Neural progenitor cell (in vitro differentiated cells): ENCODE data around the gene SLCO3A1. TPM values are rescaled to one million over a fixed set of nuclear protein-coding genes. Genes with fewer than 3 reads are reported as not detected.

ENCODE experiments used
- DNase-seq: peaks from one replicate; pipeline ENCODE4 v3.0.0-alpha.2; 2016; ENCODE audit warnings: low spot score
- H2AFZ ChIP-seq: fragments of 200-600 bp; sonication (generic); replicated peaks from 2 replicates; pipeline ENCODE4 v1.6.1; 2016; ENCODE audit warnings: antibody characterized with exemption
- H3F3A ChIP-seq: fragments of 200-600 bp; sonication (generic); 2 replicates; pipeline ENCODE4 v1.6.1; 2016; ENCODE audit warnings: antibody characterized with exemption, low read depth
- H3K27ac ChIP-seq: fragments of 200-600 bp; sonication (generic); 2 replicates; pipeline ENCODE4 v1.5.1; 2016; ENCODE audit warnings: mild to moderate bottlenecking
- H3K27me3 ChIP-seq: fragments of 200-600 bp; sonication (generic); 2 replicates; pipeline ENCODE4 v1.6.1; 2016; ENCODE audit warnings: mild to moderate bottlenecking, moderate library complexity
- H3K36me3 ChIP-seq: fragments of 200-600 bp; sonication (generic); 2 replicates; pipeline ENCODE4 v1.5.1; 2016
- H3K4me1 ChIP-seq: fragments of 200-600 bp; sonication (generic); 2 replicates; pipeline ENCODE4 v1.6.1; 2016; ENCODE audit warnings: mixed run types
- H3K4me2 ChIP-seq: fragments of 200-600 bp; sonication (generic); 2 replicates; pipeline ENCODE4 v1.6.1; 2016
- H3K4me3 ChIP-seq: fragments of 200-600 bp; sonication (generic); 2 replicates; pipeline ENCODE4 v1.5.1; 2016
- H3K79me2 ChIP-seq: fragments of 200-600 bp; sonication (generic); 2 replicates; pipeline ENCODE4 v1.6.1; 2016; ENCODE audit warnings: low read depth
- H3K9ac ChIP-seq: fragments of 200-600 bp; sonication (generic); 2 replicates; pipeline ENCODE4 v1.6.1; 2016
- H3K9me3 ChIP-seq: fragments of 200-600 bp; sonication (generic); 2 replicates; pipeline ENCODE4 v1.5.1; 2016; ENCODE audit warnings: low read depth
- H4K20me1 ChIP-seq: fragments of 200-600 bp; sonication (generic); 2 replicates; pipeline ENCODE4 v1.6.1; 2016; ENCODE audit warnings: low read depth
- H3K27ac Mint-ChIP-seq: 3 replicates; pipeline ENCODE4 v1.8.0; 2021; ENCODE audit warnings: mixed read lengths
- H3K27me3 Mint-ChIP-seq: 2 replicates; pipeline ENCODE4 v1.8.0; 2022; ENCODE audit warnings: low read depth, mild to moderate bottlenecking, inconsistent platforms, moderate library complexity, mixed read lengths; ENCODE audit not compliant: insufficient read depth
- H3K36me3 Mint-ChIP-seq: 3 replicates; pipeline ENCODE4 v1.8.0; 2021; ENCODE audit warnings: mixed read lengths
- H3K4me1 Mint-ChIP-seq: 3 replicates; pipeline ENCODE4 v1.8.0; 2021; ENCODE audit warnings: mixed read lengths
- H3K4me3 Mint-ChIP-seq: 3 replicates; pipeline ENCODE4 v1.8.0; 2021; ENCODE audit warnings: mild to moderate bottlenecking, moderate library complexity, mixed read lengths
- H3K9me3 Mint-ChIP-seq: 3 replicates; pipeline ENCODE4 v1.8.0; 2020; ENCODE audit warnings: mixed read lengths
- EZH2 ChIP-seq: fragments of 200-600 bp; sonication (generic); IDR thresholded peaks from 2 replicates; pipeline ENCODE4 v1.6.1; 2017; ENCODE audit warnings: antibody characterized with exemption, mild to moderate bottlenecking, moderate library complexity
- EZH2phosphoT487 ChIP-seq: fragments of 200-600 bp; sonication (generic); IDR thresholded peaks from 2 replicates; pipeline ENCODE4 v1.6.1; 2017; ENCODE audit warnings: antibody characterized with exemption
- total RNA-seq: library from RNA; depleted of rRNA; stranded (reverse); fragments of >200 nt; gene quantifications from 2 replicates; pipeline ENCODE4 v1.2.3, GENCODE V29; 2015; ENCODE audit warnings: low replicate concordance
- TF ChIP-seq, protein P1 (sequence below): fragments of 200-600 bp; sonication (generic); IDR thresholded peaks from 2 replicates; pipeline ENCODE4 v1.5.1; 2017; ENCODE audit warnings: antibody characterized with exemption, mild to moderate bottlenecking

SLCO3A1 gene
- total RNA-seq, 1 donor from 2014 or later, result 6.6 TPM

- H3K9me3 Mint-ChIP-seq, result no peaks in the 10 kb centered on the region
- Histone ChIP-seq H3K9ac (no peak overlapping the region), H3K4me3 (no peak overlapping the region), H2AFZ (no peak overlapping the region), H3K27me3 (peaks cover under 1% of the 10 kb centered on the region), H3F3A (peaks cover 4% of the 10 kb centered on the region), H4K20me1 (peaks cover 3% of the 10 kb centered on the region), H3K9me3 (no peaks in the 10 kb centered on the region), H3K79me2 (peaks cover 11% of the 10 kb centered on the region), H3K4me2 (peak overlapping the region; percentile 10), H3K27ac (peak overlapping the region; percentile 67), H3K4me1 (peaks cover 25% of the 10 kb centered on the region), H3K36me3 (no peaks in the 10 kb centered on the region)
- H3K4me1 Mint-ChIP-seq, result peaks cover 7% of the 10 kb centered on the region
- DNase-seq, result peak; percentile 29
- H3K27me3 Mint-ChIP-seq, result peaks cover 8% of the 10 kb centered on the region
- H3K36me3 Mint-ChIP-seq, result no peaks in the 10 kb centered on the region
- TF ChIP-seq EZH2, result no peak
- no peak for TF ChIP-seq EZH2phosphoT487
- TF ChIP-seq, protein P1, sequence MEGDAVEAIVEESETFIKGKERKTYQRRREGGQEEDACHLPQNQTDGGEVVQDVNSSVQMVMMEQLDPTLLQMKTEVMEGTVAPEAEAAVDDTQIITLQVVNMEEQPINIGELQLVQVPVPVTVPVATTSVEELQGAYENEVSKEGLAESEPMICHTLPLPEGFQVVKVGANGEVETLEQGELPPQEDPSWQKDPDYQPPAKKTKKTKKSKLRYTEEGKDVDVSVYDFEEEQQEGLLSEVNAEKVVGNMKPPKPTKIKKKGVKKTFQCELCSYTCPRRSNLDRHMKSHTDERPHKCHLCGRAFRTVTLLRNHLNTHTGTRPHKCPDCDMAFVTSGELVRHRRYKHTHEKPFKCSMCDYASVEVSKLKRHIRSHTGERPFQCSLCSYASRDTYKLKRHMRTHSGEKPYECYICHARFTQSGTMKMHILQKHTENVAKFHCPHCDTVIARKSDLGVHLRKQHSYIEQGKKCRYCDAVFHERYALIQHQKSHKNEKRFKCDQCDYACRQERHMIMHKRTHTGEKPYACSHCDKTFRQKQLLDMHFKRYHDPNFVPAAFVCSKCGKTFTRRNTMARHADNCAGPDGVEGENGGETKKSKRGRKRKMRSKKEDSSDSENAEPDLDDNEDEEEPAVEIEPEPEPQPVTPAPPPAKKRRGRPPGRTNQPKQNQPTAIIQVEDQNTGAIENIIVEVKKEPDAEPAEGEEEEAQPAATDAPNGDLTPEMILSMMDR, result no peak
- H3K27ac Mint-ChIP-seq, result no peak overlapping the region
- H3K4me3 Mint-ChIP-seq, result no peak overlapping the region
These were observed 7.7 kb downstream of the SLCO3A1 start for GRCh38 chr15:91861223-91861622.

GRCh38 chr15:91862891-91863504 is 9.5 kb downstream of the SLCO3A1 start:
- no peak overlapping the region for H3K4me3 Mint-ChIP-seq
- peaks cover 13% of the 10 kb centered on the region for H3K4me1 Mint-ChIP-seq
- H3K9me3 Mint-ChIP-seq, result no peaks in the 10 kb centered on the region
- no peaks in the 10 kb centered on the region for H3K36me3 ChIP-seq
- H4K20me1 ChIP-seq, result no peaks in the 10 kb centered on the region
- H3K9ac ChIP-seq, result no peak overlapping the region
- no peak for DNase-seq
- H2AFZ ChIP-seq, result no peak overlapping the region
- H3K27me3 Mint-ChIP-seq, result peaks cover 7% of the 10 kb centered on the region
- no peaks in the 10 kb centered on the region for H3K9me3 ChIP-seq
- peaks cover 4% of the 10 kb centered on the region for H3F3A ChIP-seq
- H3K4me3 ChIP-seq, result no peak overlapping the region
- TF ChIP-seq, protein P1, result no peak
- H3K79me2 ChIP-seq, result peaks cover 4% of the 10 kb centered on the region
- H3K27me3 ChIP-seq, result no peaks in the 10 kb centered on the region
- H3K4me1 ChIP-seq, result peaks cover 29% of the 10 kb centered on the region
- no peak overlapping the region for H3K27ac ChIP-seq
- H3K36me3 Mint-ChIP-seq, result no peaks in the 10 kb centered on the region
- H3K4me2 ChIP-seq, result no peak overlapping the region
- H3K27ac Mint-ChIP-seq, result no peak overlapping the region

DNA sequence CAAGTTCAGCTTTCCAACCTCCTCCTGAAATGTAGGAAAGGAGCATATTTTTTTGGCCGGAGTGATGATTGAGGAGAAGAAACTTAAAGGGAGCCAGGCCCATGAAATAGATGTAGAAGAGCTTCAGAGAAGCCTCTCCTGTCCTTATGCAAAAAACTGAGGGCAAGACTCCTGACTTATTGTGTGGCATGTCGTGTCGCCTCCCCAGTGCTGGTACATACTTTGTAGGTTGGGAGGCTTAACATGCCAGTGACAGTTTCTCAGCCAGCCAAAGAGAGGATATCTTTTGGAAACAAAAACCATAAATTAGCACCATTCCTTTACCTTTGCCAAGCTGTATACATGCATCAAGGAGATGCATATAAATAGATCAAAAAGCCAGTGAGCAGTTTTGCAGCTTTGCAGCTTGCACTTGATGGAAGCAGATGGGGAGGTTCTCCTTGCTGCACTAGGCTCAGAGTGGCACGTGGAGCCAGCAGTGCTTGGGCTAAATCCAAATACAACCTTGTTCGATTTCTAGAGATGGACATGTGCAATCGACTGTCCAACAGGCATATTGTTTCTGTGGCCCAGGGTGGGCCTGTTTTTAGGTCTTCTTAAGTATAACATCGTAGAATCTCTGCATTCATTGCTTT is 10.2 kb downstream of the SLCO3A1 start:
- peaks cover 29% of the 10 kb centered on the region for H3K4me1 ChIP-seq

More for the DNA sequence above, 10.2 kb downstream of the SLCO3A1 start:
- Histone ChIP-seq H3F3A (peaks cover 4% of the 10 kb centered on the region), H2AFZ (no peak overlapping the region), H3K27ac (no peak overlapping the region), H3K27me3 (no peaks in the 10 kb centered on the region), H4K20me1 (no peaks in the 10 kb centered on the region), H3K4me2 (no peak overlapping the region), H3K9me3 (no peaks in the 10 kb centered on the region), H3K4me3 (no peak overlapping the region), H3K9ac (no peak overlapping the region), H3K36me3 (no peaks in the 10 kb centered on the region), H3K79me2 (peaks cover 4% of the 10 kb centered on the region)
- Mint-ChIP-seq H3K27ac (no peak overlapping the region), H3K4me1 (peaks cover 17% of the 10 kb centered on the region), H3K36me3 (no peaks in the 10 kb centered on the region), H3K9me3 (no peaks in the 10 kb centered on the region), H3K27me3 (peaks cover 7% of the 10 kb centered on the region), H3K4me3 (no peak overlapping the region)
- DNase-seq, result no peak
- TF ChIP-seq EZH2phosphoT487 (no peak), EZH2 (no peak)
- TF ChIP-seq, protein P1, result no peak
